ENCODE results near the gene HGFAC. TPM values are rescaled to one million over a fixed set of nuclear protein-coding genes. Genes with fewer than 3 reads are reported as not detected.

The HGFAC gene
- total and polyA plus RNA-seq, 9 donors, result 0.15 to 2.1 (median 0.53) TPM; not detected in 2

- Histone ChIP-seq H3K27ac (no peak overlapping the region), H3K36me3 (no peaks in the 10 kb centered on the region)
- 85 to 91% (median 87%) methylated on average over 15 of the region's 15 CpGs for WGBS, 3 donors
Measured at GRCh38 chr4:3464349-3464905, 22.7 kb downstream of the HGFAC start.

GRCh38 chr4:3464911-3465697, 23.3 kb downstream of the HGFAC start:
- 93 to 94% (median 94%) methylated on average over 21 of the region's 21 CpGs for whole genome bisulfite sequencing, 3 donors
- intact Hi-C loops (cut with DNase I), result no loop called here
- no peak overlapping the region for H3K4me3 ChIP-seq

More at GRCh38 chr4:3464349-3464905, 22.7 kb downstream of the HGFAC start:
- TF ChIP-seq EP300 (IDR thresholded peaks at IDR 0.05), result no peak
- TF ChIP-seq POLR2A (IDR thresholded peaks at IDR 0.05), result no peak
- TF ChIP-seq CTCF (IDR thresholded peaks at IDR 0.05), result no peak
- Histone ChIP-seq H3K9me3 (no peaks in the 10 kb centered on the region), H3K27me3 (no peaks in the 10 kb centered on the region), H3K4me1 (ENCODE audit: insufficient read depth) (peaks cover 2% of the 10 kb centered on the region), H3K4me3 (no peak overlapping the region)
- intact Hi-C loops (cut with DNase I), result no loop called here
- no peak for DNase-seq

GRCh38 chr4:3465698-3466671, 24.2 kb downstream of the HGFAC start:
- Histone ChIP-seq H3K9me3 (no peaks in the 10 kb centered on the region), H3K4me1 (ENCODE audit: insufficient read depth) (peaks cover 2% of the 10 kb centered on the region), H3K4me3 (no peak overlapping the region), H3K27me3 (no peaks in the 10 kb centered on the region), H3K27ac (no peak overlapping the region), H3K36me3 (no peaks in the 10 kb centered on the region)
- no peak for DNase-seq
- TF ChIP-seq POLR2A (IDR thresholded peaks at IDR 0.05) (no peak), CTCF (IDR thresholded peaks at IDR 0.05) (no peak), EP300 (IDR thresholded peaks at IDR 0.05) (no peak)
- intact Hi-C loops (cut with DNase I), result no loop called here
- 75 to 83% (median 77%) methylated on average over 32 to 41 of the region's 41 CpGs for WGBS, 3 donors

More at GRCh38 chr4:3464911-3465697, 23.3 kb downstream of the HGFAC start:
- Histone ChIP-seq H3K4me1 (ENCODE audit: insufficient read depth) (peaks cover 2% of the 10 kb centered on the region), H3K27me3 (no peaks in the 10 kb centered on the region), H3K27ac (no peak overlapping the region), H3K36me3 (no peaks in the 10 kb centered on the region), H3K9me3 (no peaks in the 10 kb centered on the region)
- no peak for DNase-seq
- TF ChIP-seq EP300 (IDR thresholded peaks at IDR 0.05) (no peak), POLR2A (IDR thresholded peaks at IDR 0.05) (no peak), CTCF (IDR thresholded peaks at IDR 0.05) (no peak)

Data from ovary (tissue), 9 donors.